H9 (cell line): Measurements from ENCODE around the gene CENPV. TPM values are rescaled to one million over a fixed set of nuclear protein-coding genes. Genes with fewer than 3 reads are reported as not detected.

Experiments
- DNase-seq: peaks from one replicate; pipeline ENCODE4 v3.0.0-alpha.2; 2017
- H2AFZ ChIP-seq: one replicate; pipeline ENCODE4 v1.6.1; 2013; ENCODE audit warnings: mild to moderate bottlenecking, low read length, control low read depth, moderate library complexity
- H2AK5ac ChIP-seq: 2 replicates; pipeline ENCODE4 v1.6.1; 2013; ENCODE audit warnings: low read length, control low read depth, mixed read lengths; ENCODE audit not compliant: insufficient read length
- H2BK120ac ChIP-seq: one replicate; pipeline ENCODE4 v1.6.1; 2013; ENCODE audit warnings: low read depth, mild to moderate bottlenecking, low read length, control low read depth, inconsistent platforms; ENCODE audit not compliant: poor library complexity, severe bottlenecking
- H2BK12ac ChIP-seq: 2 replicates; pipeline ENCODE4 v1.6.1; 2013; ENCODE audit warnings: low read length, control low read depth, mixed read lengths, low read depth; ENCODE audit not compliant: insufficient read length
- H2BK15ac ChIP-seq: 2 replicates; pipeline ENCODE4 v1.6.1; 2013; ENCODE audit warnings: low read depth, low read length, control low read depth
- H2BK20ac ChIP-seq: one replicate; pipeline ENCODE4 v1.6.1; 2013; ENCODE audit warnings: low read depth, mild to moderate bottlenecking, low read length, control low read depth, inconsistent platforms; ENCODE audit not compliant: poor library complexity, severe bottlenecking
- H2BK5ac ChIP-seq: 2 replicates; pipeline ENCODE4 v1.6.1; 2013; ENCODE audit warnings: low read length, control low read depth, mixed read lengths; ENCODE audit not compliant: insufficient read length
- H3K14ac ChIP-seq: 2 replicates; pipeline ENCODE4 v1.6.1; 2013; ENCODE audit warnings: low read length, control low read depth; ENCODE audit not compliant: insufficient read depth
- H3K18ac ChIP-seq: 2 replicates; pipeline ENCODE4 v1.6.1; 2013; ENCODE audit warnings: low read depth, mild to moderate bottlenecking, mixed read lengths, low read length, control low read depth; ENCODE audit not compliant: insufficient read length
- H3K23ac ChIP-seq: 2 replicates; pipeline ENCODE4 v1.6.1; 2013; ENCODE audit warnings: low read length, control low read depth, mixed read lengths, low read depth; ENCODE audit not compliant: insufficient read length
- H3K23me2 ChIP-seq: 2 replicates; pipeline ENCODE4 v1.6.1; 2013; ENCODE audit warnings: low read depth, mild to moderate bottlenecking, mixed read lengths, low read length, control low read depth; ENCODE audit not compliant: insufficient read length, poor library complexity, severe bottlenecking
- H3K27ac ChIP-seq: 2 replicates; pipeline ENCODE4 v1.5.1; 2013; ENCODE audit warnings: low read length, control low read depth, mixed read lengths, low read depth; ENCODE audit not compliant: insufficient read length
- H3K27me3 ChIP-seq: 2 replicates; pipeline ENCODE4 v1.6.1; 2013; ENCODE audit warnings: low read length, control low read depth, inconsistent platforms; ENCODE audit not compliant: insufficient read depth
- H3K4ac ChIP-seq: 2 replicates; pipeline ENCODE4 v1.6.1; 2013; ENCODE audit warnings: low read depth, mild to moderate bottlenecking, control low read depth, inconsistent platforms, low read length, moderate library complexity
- H3K4me1 ChIP-seq: 2 replicates; pipeline ENCODE4 v1.6.1; 2013; ENCODE audit warnings: low read length, control low read depth, inconsistent platforms; ENCODE audit not compliant: insufficient read depth
- H3K4me2 ChIP-seq: 2 replicates; pipeline ENCODE4 v1.6.1; 2013; ENCODE audit warnings: low read length, control low read depth, mixed read lengths; ENCODE audit not compliant: insufficient read length, insufficient read depth
- H3K56ac ChIP-seq: 2 replicates; pipeline ENCODE4 v1.6.1; 2013; ENCODE audit warnings: low read depth, mild to moderate bottlenecking, mixed read lengths, low read length, control low read depth; ENCODE audit not compliant: insufficient read length
- H3K79me1 ChIP-seq: 2 replicates; pipeline ENCODE4 v1.6.1; 2013; ENCODE audit warnings: low read depth, mild to moderate bottlenecking, moderate library complexity, low read length, control low read depth, inconsistent platforms; ENCODE audit not compliant: insufficient read depth, poor library complexity, severe bottlenecking
- H3K79me2 ChIP-seq: 2 replicates; pipeline ENCODE4 v1.6.1; 2013; ENCODE audit warnings: low read length, control low read depth, inconsistent platforms; ENCODE audit not compliant: insufficient read depth
- H3K9ac ChIP-seq: 2 replicates; pipeline ENCODE4 v1.6.1; 2013; ENCODE audit warnings: low read length, control low read depth, mixed read lengths; ENCODE audit not compliant: insufficient read length; ENCODE audit errors: extremely low read depth
- H3K9me3 ChIP-seq: one replicate; pipeline ENCODE4 v1.6.1; 2013; ENCODE audit warnings: low read depth, low read length, inconsistent platforms; ENCODE audit not compliant: control insufficient read depth
- H3T11ph ChIP-seq: one replicate; pipeline ENCODE4 v1.6.1; 2013; ENCODE audit warnings: mild to moderate bottlenecking, low read length, control low read depth, inconsistent platforms
- H4K20me1 ChIP-seq: one replicate; pipeline ENCODE4 v1.6.1; 2013; ENCODE audit not compliant: control insufficient read depth, insufficient read length, insufficient read depth
- H4K5ac ChIP-seq: 2 replicates; pipeline ENCODE4 v1.6.1; 2013; ENCODE audit warnings: low read depth, mild to moderate bottlenecking, mixed read lengths, low read length, control low read depth; ENCODE audit not compliant: insufficient read length
- H4K8ac ChIP-seq: replicated peaks from 2 replicates; pipeline ENCODE4 v1.6.1; 2013; ENCODE audit warnings: low read length, control low read depth, mixed read lengths, low read depth; ENCODE audit not compliant: insufficient read length
- H4K91ac ChIP-seq: 2 replicates; pipeline ENCODE4 v1.6.1; 2013; ENCODE audit warnings: low read depth, mild to moderate bottlenecking, moderate library complexity, mixed read lengths, low read length, control low read depth; ENCODE audit not compliant: insufficient read length
- H3K27ac Mint-ChIP-seq, 3 experiments: 2 replicates in 2 of 3; 3 replicates in 1 of 3; pipeline ENCODE4 v1.8.0; 2020 to 2021; ENCODE audit warnings: mixed read lengths in 3 of 3, mild to moderate bottlenecking in 1 of 3, moderate library complexity in 1 of 3
- H3K27me3 Mint-ChIP-seq: 2 replicates; pipeline ENCODE4 v1.8.0; 2021; ENCODE audit warnings: low read depth, mild to moderate bottlenecking, moderate library complexity, mixed read lengths
- H3K36me3 Mint-ChIP-seq, 3 experiments: 2 replicates in 2 of 3; 3 replicates in 1 of 3; pipeline ENCODE4 v1.8.0; 2020 to 2021; ENCODE audit warnings: low read depth in 3 of 3, mixed read lengths in 3 of 3; ENCODE audit not compliant: insufficient read depth in 1 of 3
- H3K4me1 Mint-ChIP-seq, 2 experiments: 2 replicates each; pipeline ENCODE4 v1.8.0; 2020; ENCODE audit warnings: mixed read lengths in 2 of 2
- H3K4me3 Mint-ChIP-seq, 2 experiments: 2 replicates in 1 of 2; 3 replicates in 1 of 2; pipeline ENCODE4 v1.8.0; 2020 to 2021; ENCODE audit warnings: mild to moderate bottlenecking in 2 of 2, mixed read lengths in 2 of 2, moderate library complexity in 1 of 2
- H3K9me3 Mint-ChIP-seq, 2 experiments: 2 replicates in 1 of 2; 3 replicates in 1 of 2; pipeline ENCODE4 v1.8.0; 2020; ENCODE audit warnings: mild to moderate bottlenecking in 2 of 2, mixed read lengths in 2 of 2, moderate library complexity in 1 of 2
- CTCF ChIP-seq: fragments of 200-600 bp; sonication (generic); conservative IDR thresholded peaks from 3 replicates; pipeline ENCODE4 v1.8.0; 2021; ENCODE audit warnings: antibody characterized with exemption, mild to moderate bottlenecking
- WGBS: extraction: QIAGEN DNeasy Blood & Tissue Kit; methylation state at CpG from one replicate; pipeline ENCODE4 v1.1.7; 2013; ENCODE audit warnings: missing lambda C conversion rate, low lambda C conversion rate, mixed read lengths; ENCODE audit not compliant: insufficient read length; ENCODE audit errors: extremely low coverage; 5-methylcytosine and 5-hydroxymethylcytosine counted together
- total RNA-seq: library from RNA; stranded (reverse); gene quantifications from 2 replicates; pipeline ENCODE4 v1.2.1, GENCODE V29; 2021

Gene CENPV
- total RNA-seq, 1 experiment from 2014 or later = 200 TPM

- no peak overlapping the region for H4K91ac ChIP-seq
- H3T11ph ChIP-seq = no peak overlapping the region
- H3K18ac ChIP-seq = no peak overlapping the region
- H3K79me2 ChIP-seq = no peaks in the 10 kb centered on the region
- no peak overlapping the region for H3K14ac ChIP-seq
- H3K4me2 ChIP-seq = no peak overlapping the region
- no peaks in the 10 kb centered on the region for H3K4me1 ChIP-seq
- no peak overlapping the region for H3K4me3 Mint-ChIP-seq
- H3K9me3 Mint-ChIP-seq = no peaks in the 10 kb centered on the region
- no peak for TF ChIP-seq CTCF
- no peaks in the 10 kb centered on the region for H4K20me1 ChIP-seq
- H3K27ac ChIP-seq = no peak overlapping the region
- H3K79me1 ChIP-seq = no peaks in the 10 kb centered on the region
- no peak overlapping the region for H4K5ac ChIP-seq
- no peak overlapping the region for H4K8ac ChIP-seq
- no peak overlapping the region for H3K23ac ChIP-seq
- H3K36me3 Mint-ChIP-seq = peaks cover 30 to 53% (median 41%) of the 10 kb centered on the region in 3 experiments; a peak in 6 of 7 replicates
- no peak overlapping the region for H3K9ac ChIP-seq
- H3K9me3 ChIP-seq = no peaks in the 10 kb centered on the region
- no peak overlapping the region for H2BK20ac ChIP-seq
- H2BK12ac ChIP-seq = no peak overlapping the region
- H3K27me3 Mint-ChIP-seq = no peaks in the 10 kb centered on the region
- H2AFZ ChIP-seq = no peak overlapping the region
- no peaks in the 10 kb centered on the region for H3K27me3 ChIP-seq
- WGBS = no CpG with 5 or more reads among the region's 3 CpGs
- H3K4ac ChIP-seq = no peak overlapping the region
- no peak overlapping the region for H2BK120ac ChIP-seq
- H3K23me2 ChIP-seq = no peaks in the 10 kb centered on the region
- H2AK5ac ChIP-seq = no peak overlapping the region
- no peak overlapping the region for H3K56ac ChIP-seq
- H3K4me1 Mint-ChIP-seq = no peaks in the 10 kb centered on the region
- H2BK15ac ChIP-seq = no peak overlapping the region
- H3K27ac Mint-ChIP-seq = peak overlapping the region in 1 of 3 experiments; percentile 48; a peak in 1 of 7 replicates
- no peak overlapping the region for H2BK5ac ChIP-seq
- no peak for DNase-seq
Measured at GRCh38 chr17:16343569-16343968, 9.7 kb downstream of the CENPV start.
